ENCODE results near the gene PARP4.

DNA sequence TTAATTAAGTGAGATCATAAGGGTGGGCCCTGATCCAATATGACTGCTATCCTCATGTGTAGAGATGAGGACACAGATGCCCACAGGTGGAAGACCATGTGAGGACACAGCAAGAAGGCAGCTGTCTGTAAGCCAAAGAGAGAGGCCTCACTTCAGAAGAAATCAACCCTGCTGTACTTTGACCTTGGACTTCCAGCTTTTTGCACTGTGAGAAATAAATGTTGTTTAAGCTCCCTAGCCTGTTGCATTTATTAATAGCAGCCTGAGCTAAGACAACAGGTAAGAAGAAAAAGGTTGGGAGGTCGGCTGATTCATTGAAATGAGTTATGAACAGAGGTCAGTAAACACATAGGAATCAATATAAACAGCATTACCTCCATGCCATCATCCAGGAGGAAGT is 14.8 kb downstream of the PARP4 start:
- TF ChIP-seq POLR2A (IDR thresholded peaks at IDR 0.05; ENCODE audit: low read depth), result no peak
- TF ChIP-seq, protein P1, sequence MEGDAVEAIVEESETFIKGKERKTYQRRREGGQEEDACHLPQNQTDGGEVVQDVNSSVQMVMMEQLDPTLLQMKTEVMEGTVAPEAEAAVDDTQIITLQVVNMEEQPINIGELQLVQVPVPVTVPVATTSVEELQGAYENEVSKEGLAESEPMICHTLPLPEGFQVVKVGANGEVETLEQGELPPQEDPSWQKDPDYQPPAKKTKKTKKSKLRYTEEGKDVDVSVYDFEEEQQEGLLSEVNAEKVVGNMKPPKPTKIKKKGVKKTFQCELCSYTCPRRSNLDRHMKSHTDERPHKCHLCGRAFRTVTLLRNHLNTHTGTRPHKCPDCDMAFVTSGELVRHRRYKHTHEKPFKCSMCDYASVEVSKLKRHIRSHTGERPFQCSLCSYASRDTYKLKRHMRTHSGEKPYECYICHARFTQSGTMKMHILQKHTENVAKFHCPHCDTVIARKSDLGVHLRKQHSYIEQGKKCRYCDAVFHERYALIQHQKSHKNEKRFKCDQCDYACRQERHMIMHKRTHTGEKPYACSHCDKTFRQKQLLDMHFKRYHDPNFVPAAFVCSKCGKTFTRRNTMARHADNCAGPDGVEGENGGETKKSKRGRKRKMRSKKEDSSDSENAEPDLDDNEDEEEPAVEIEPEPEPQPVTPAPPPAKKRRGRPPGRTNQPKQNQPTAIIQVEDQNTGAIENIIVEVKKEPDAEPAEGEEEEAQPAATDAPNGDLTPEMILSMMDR (IDR thresholded peaks at IDR 0.05), result no peak

Data from esophagus muscularis mucosa (tissue), 3 donors.